Neural progenitor cell (in vitro differentiated cells): ENCODE data around the gene CYP4F12. TPM values are rescaled to one million over a fixed set of nuclear protein-coding genes. Genes with fewer than 3 reads are reported as not detected.

Experiments used
- DNase-seq: peaks from one replicate; pipeline ENCODE4 v3.0.0-alpha.2; 2016; ENCODE audit warnings: low spot score
- H2AFZ ChIP-seq: fragments of 200-600 bp; sonication (generic); replicated peaks from 2 replicates; pipeline ENCODE4 v1.6.1; 2016; ENCODE audit warnings: antibody characterized with exemption
- H3F3A ChIP-seq: fragments of 200-600 bp; sonication (generic); 2 replicates; pipeline ENCODE4 v1.6.1; 2016; ENCODE audit warnings: antibody characterized with exemption, low read depth
- H3K27ac ChIP-seq: fragments of 200-600 bp; sonication (generic); 2 replicates; pipeline ENCODE4 v1.5.1; 2016; ENCODE audit warnings: mild to moderate bottlenecking
- H3K27me3 ChIP-seq: fragments of 200-600 bp; sonication (generic); 2 replicates; pipeline ENCODE4 v1.6.1; 2016; ENCODE audit warnings: mild to moderate bottlenecking, moderate library complexity
- H3K36me3 ChIP-seq: fragments of 200-600 bp; sonication (generic); 2 replicates; pipeline ENCODE4 v1.5.1; 2016
- H3K4me1 ChIP-seq: fragments of 200-600 bp; sonication (generic); 2 replicates; pipeline ENCODE4 v1.6.1; 2016; ENCODE audit warnings: mixed run types
- H3K4me2 ChIP-seq: fragments of 200-600 bp; sonication (generic); 2 replicates; pipeline ENCODE4 v1.6.1; 2016
- H3K4me3 ChIP-seq: fragments of 200-600 bp; sonication (generic); 2 replicates; pipeline ENCODE4 v1.5.1; 2016
- H3K79me2 ChIP-seq: fragments of 200-600 bp; sonication (generic); 2 replicates; pipeline ENCODE4 v1.6.1; 2016; ENCODE audit warnings: low read depth
- H3K9ac ChIP-seq: fragments of 200-600 bp; sonication (generic); 2 replicates; pipeline ENCODE4 v1.6.1; 2016
- H3K9me3 ChIP-seq: fragments of 200-600 bp; sonication (generic); 2 replicates; pipeline ENCODE4 v1.5.1; 2016; ENCODE audit warnings: low read depth
- H4K20me1 ChIP-seq: fragments of 200-600 bp; sonication (generic); 2 replicates; pipeline ENCODE4 v1.6.1; 2016; ENCODE audit warnings: low read depth
- H3K27ac Mint-ChIP-seq: 3 replicates; pipeline ENCODE4 v1.8.0; 2021; ENCODE audit warnings: mixed read lengths
- H3K27me3 Mint-ChIP-seq: 2 replicates; pipeline ENCODE4 v1.8.0; 2022; ENCODE audit warnings: low read depth, mild to moderate bottlenecking, inconsistent platforms, moderate library complexity, mixed read lengths; ENCODE audit not compliant: insufficient read depth
- H3K36me3 Mint-ChIP-seq: 3 replicates; pipeline ENCODE4 v1.8.0; 2021; ENCODE audit warnings: mixed read lengths
- H3K4me1 Mint-ChIP-seq: 3 replicates; pipeline ENCODE4 v1.8.0; 2021; ENCODE audit warnings: mixed read lengths
- H3K4me3 Mint-ChIP-seq: 3 replicates; pipeline ENCODE4 v1.8.0; 2021; ENCODE audit warnings: mild to moderate bottlenecking, moderate library complexity, mixed read lengths
- H3K9me3 Mint-ChIP-seq: 3 replicates; pipeline ENCODE4 v1.8.0; 2020; ENCODE audit warnings: mixed read lengths
- CTCF ChIP-seq: fragments of 200-600 bp; sonication (generic); IDR thresholded peaks from 2 replicates; pipeline ENCODE4 v1.5.1; 2017; ENCODE audit warnings: antibody characterized with exemption, mild to moderate bottlenecking
- EZH2 ChIP-seq: fragments of 200-600 bp; sonication (generic); IDR thresholded peaks from 2 replicates; pipeline ENCODE4 v1.6.1; 2017; ENCODE audit warnings: antibody characterized with exemption, mild to moderate bottlenecking, moderate library complexity
- EZH2phosphoT487 ChIP-seq: fragments of 200-600 bp; sonication (generic); IDR thresholded peaks from 2 replicates; pipeline ENCODE4 v1.6.1; 2017; ENCODE audit warnings: antibody characterized with exemption
- total RNA-seq: library from RNA; depleted of rRNA; stranded (reverse); fragments of >200 nt; gene quantifications from 2 replicates; pipeline ENCODE4 v1.2.3, GENCODE V29; 2015; ENCODE audit warnings: low replicate concordance

The CYP4F12 gene
- total RNA-seq, 1 donor from 2014 or later: not detected

- Histone ChIP-seq H3K4me3 (no peak overlapping the region), H3K79me2 (no peaks in the 10 kb centered on the region), H4K20me1 (no peaks in the 10 kb centered on the region), H3K27ac (no peak overlapping the region), H3F3A (no peaks in the 10 kb centered on the region), H3K9me3 (peaks cover 3% of the 10 kb centered on the region), H3K4me2 (no peak overlapping the region), H3K36me3 (no peaks in the 10 kb centered on the region), H3K4me1 (no peaks in the 10 kb centered on the region), H2AFZ (no peak overlapping the region), H3K9ac (no peak overlapping the region), H3K27me3 (no peaks in the 10 kb centered on the region)
- TF ChIP-seq EZH2phosphoT487 (no peak), EZH2 (no peak), CTCF (no peak)
- Mint-ChIP-seq H3K4me3 (no peak overlapping the region), H3K4me1 (no peaks in the 10 kb centered on the region), H3K27ac (no peak overlapping the region), H3K27me3 (peaks cover 7% of the 10 kb centered on the region), H3K9me3 (peaks cover 14% of the 10 kb centered on the region), H3K36me3 (peaks cover 1% of the 10 kb centered on the region)
- no peak for DNase-seq
These were observed 3.4 kb upstream of the CYP4F12 start for GRCh38 chr19:15669440-15669839.

GRCh38 chr19:15669891-15670290 lies 3.0 kb upstream of the CYP4F12 start:
- Mint-ChIP-seq H3K4me3 (no peak overlapping the region), H3K27me3 (peaks cover 7% of the 10 kb centered on the region), H3K4me1 (no peaks in the 10 kb centered on the region), H3K36me3 (peaks cover 1% of the 10 kb centered on the region), H3K9me3 (peaks cover 14% of the 10 kb centered on the region), H3K27ac (no peak overlapping the region)
- Histone ChIP-seq H3K4me3 (no peak overlapping the region), H3K36me3 (no peaks in the 10 kb centered on the region), H3K27ac (no peak overlapping the region), H3F3A (no peaks in the 10 kb centered on the region), H4K20me1 (no peaks in the 10 kb centered on the region), H3K4me2 (no peak overlapping the region), H2AFZ (no peak overlapping the region), H3K27me3 (no peaks in the 10 kb centered on the region), H3K9ac (no peak overlapping the region), H3K9me3 (peaks cover 3% of the 10 kb centered on the region), H3K4me1 (no peaks in the 10 kb centered on the region), H3K79me2 (no peaks in the 10 kb centered on the region)
- TF ChIP-seq CTCF (no peak), EZH2phosphoT487 (no peak), EZH2 (no peak)
- DNase-seq: no peak

GRCh38 chr19:15671237-15671821 lies 1.6 kb upstream of the CYP4F12 start:
- no peak for DNase-seq
- Histone ChIP-seq H2AFZ (no peak overlapping the region), H4K20me1 (no peaks in the 10 kb centered on the region), H3F3A (no peaks in the 10 kb centered on the region), H3K79me2 (no peaks in the 10 kb centered on the region), H3K27me3 (no peaks in the 10 kb centered on the region), H3K27ac (no peak overlapping the region), H3K4me2 (no peak overlapping the region), H3K9me3 (peaks cover 3% of the 10 kb centered on the region), H3K4me1 (no peaks in the 10 kb centered on the region), H3K9ac (no peak overlapping the region), H3K36me3 (no peaks in the 10 kb centered on the region), H3K4me3 (no peak overlapping the region)
- Mint-ChIP-seq H3K27ac (no peak overlapping the region), H3K36me3 (peaks cover 1% of the 10 kb centered on the region), H3K27me3 (peaks cover 7% of the 10 kb centered on the region), H3K9me3 (peaks cover 12% of the 10 kb centered on the region), H3K4me1 (no peaks in the 10 kb centered on the region), H3K4me3 (no peak overlapping the region)
- TF ChIP-seq EZH2 (no peak), CTCF (no peak), EZH2phosphoT487 (no peak)
